ENCODE results near the gene UBFD1. TPM values are rescaled to one million over a fixed set of nuclear protein-coding genes. Genes with fewer than 3 reads are reported as not detected.
"Not testable (repeated sequence)": the region's sequence is repeated elsewhere in the genome, so short reads cannot be mapped to it uniquely, and the experiment has no call there.

The UBFD1 gene
- total RNA-seq, 2 donors from 2014 or later, result 50.7 to 62.3 TPM

DNA sequence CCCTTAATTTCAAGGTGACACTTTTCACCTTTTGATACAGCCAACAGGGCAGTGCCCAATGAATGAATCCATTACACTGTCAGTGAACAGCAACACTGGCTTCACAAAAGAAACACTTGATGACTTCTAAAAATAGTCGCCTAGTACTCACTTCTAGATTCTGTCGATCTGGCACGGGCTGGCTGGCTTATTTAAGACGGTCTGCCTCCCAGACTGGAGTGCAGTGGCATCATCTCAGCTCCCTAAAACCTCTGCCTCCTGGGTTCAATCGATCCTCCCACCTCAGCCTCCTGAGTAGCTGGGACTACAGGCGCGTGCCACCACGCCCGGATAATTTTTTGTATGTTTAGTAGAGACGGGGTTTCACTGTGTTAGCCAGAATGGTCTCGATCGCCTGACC lies 36.7 kb downstream of the UBFD1 start:
- intact Hi-C loops (cut with DNase I), result loop anchor here in 1 of 2 donors (5.0 kb wide), 1 partner anchor 37 kb away; the partner anchor contains the start of genes EARS2 and UBFD1
- ATAC-seq, result peak in 1 of 2 donors; percentile 5
- DNase-seq, result peak; percentile 40

DNA sequence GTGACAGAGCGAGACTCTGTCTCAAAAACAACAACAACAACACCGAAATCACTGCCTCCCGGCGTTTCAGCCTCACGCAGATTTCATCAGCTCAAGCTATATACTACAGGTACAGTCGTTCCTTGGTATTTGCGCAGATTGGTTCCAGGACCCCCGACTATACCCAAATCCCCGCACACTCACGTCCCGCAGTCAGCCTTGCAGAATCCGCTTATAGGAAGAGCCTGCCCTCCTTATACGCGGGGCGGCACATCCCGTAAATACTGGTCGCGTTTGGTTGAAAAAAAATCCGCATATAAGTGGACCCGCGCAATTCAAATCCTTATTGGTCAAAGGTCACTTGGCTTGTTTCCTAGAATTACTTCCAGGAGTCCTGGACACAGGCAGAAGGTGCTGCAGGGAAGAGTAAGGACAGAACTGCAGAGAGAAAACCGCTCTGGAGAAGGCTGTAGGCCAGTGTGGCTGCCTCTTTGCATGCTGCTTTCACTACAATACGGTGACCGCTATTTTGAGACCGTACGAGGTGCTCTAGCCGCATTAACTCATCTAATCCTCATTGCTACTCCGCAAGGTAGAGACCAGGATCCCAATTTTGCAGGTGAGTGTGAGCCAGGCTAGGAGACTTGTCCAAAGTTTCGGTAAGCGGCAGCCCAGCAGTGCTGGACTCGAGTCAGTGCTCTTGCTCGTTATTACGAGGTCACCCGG lies 37.9 kb downstream of the UBFD1 start:
- peak; percentile 1 to 6 for ATAC-seq
- intact Hi-C loops (cut with DNase I), result no loop called here
- no peak for DNase-seq

DNA sequence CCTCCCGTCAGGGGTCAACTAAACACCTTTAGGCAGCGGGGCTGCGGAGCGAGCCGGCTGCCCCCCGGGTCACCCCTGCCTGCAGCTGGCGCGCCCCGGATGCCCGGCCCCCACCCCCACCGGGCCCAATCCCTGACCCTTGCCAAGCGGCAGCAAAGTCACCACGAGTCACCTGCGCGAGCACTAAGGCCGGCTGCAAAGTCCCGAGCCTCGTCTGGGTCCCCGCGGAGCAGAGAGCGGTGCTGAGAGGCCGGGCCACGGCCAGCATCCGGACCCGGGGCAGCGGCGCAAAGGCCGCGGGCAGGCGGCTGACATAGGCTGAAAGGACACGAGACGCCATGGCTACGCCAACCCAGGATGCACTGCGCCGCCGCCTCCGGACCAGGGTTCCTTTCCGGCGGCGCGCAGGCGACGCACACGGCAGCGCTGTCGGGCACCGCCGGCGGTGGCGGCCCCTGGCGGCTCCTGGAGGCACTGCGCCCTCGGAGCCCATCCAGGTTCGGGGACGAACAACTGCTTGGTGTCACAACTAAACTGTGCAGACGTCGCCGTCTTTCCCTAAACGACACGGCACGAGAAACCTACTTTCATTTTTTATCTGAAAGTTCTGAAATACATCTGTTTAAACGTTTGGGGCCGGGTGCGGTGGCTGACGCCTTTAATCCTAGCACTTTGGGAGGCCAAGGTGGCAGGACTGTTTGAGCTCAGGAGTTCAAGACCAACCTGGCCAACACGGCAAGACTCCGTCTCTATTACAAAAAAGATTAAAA lies 38.6 kb downstream of the UBFD1 start, which contains the start of gene NDUFAB1:
NDUFAB1 (minus strand) TSS at position 366 of the 770 bp plus-strand sequence; CDS start at position 340, 26 bp downstream.
- peak; percentile 98 to 99 for ATAC-seq
- peak; percentile 93 for DNase-seq
- intact Hi-C loops (cut with DNase I), result loop anchor here in 1 of 2 donors (1.0 kb wide), 1 partner anchor 39 kb away; the partner anchor contains the start of genes EARS2 and UBFD1

DNA sequence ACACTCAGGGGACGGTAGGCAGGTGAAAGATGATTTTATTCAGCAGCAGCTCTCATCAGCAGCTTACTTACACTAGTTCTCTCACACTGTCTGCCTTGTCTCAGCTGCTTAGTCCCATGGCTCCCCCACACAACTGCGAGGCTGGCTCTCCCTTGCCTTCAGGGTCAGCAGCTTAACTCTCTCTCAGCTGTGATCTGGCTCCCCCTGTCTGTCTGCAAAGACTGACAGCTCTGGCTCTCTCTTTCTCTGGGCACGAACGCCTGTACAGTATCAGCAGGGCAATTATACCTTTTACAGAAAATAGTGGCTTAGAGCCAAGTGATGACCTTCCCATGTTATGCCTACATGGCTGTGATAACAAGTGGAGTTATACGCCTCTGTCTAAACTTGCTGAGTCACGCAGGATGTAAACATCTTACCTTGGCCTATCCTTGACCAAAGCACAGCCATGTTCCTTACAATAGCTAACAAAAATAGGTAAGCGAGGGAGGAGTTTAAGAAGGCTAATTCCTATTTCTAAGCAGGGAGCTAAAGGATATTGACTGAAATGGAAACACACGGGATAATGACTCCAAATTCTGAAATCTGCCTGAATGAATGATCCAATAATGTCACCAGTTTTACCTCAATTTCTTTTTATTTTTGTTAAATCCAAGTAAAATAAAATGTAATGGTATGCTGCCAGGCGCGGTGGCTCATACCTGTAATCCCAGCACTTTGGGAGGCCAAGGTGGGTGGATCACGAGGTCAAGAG lies 39.7 kb downstream of the UBFD1 start:
- intact Hi-C loops (cut with DNase I), result no loop called here
- ATAC-seq, result peak; percentile 31 to 63
- peak; percentile 34 for DNase-seq

DNA sequence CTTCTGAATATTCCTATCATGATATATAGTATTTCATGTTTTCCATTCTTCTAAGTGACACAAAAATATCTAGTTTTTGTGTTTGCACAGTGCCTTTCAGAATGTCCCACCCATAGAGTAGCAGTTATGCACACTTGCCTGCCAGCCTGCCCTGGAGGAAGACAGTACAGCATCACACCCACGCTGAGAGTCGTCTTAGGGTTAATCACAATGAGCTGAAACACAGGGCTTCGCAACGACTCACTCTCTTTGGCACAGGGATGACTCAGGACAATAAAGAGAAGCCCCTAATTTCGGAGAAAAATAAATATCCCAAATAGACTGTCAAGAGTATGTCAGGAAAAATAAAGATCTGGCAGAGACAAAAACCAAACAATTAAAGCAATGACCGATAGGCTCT lies 50.2 kb downstream of the UBFD1 start:
- intact Hi-C loops (cut with DNase I), result no loop called here
- ATAC-seq (no peak), DNase-seq (no peak)

DNA sequence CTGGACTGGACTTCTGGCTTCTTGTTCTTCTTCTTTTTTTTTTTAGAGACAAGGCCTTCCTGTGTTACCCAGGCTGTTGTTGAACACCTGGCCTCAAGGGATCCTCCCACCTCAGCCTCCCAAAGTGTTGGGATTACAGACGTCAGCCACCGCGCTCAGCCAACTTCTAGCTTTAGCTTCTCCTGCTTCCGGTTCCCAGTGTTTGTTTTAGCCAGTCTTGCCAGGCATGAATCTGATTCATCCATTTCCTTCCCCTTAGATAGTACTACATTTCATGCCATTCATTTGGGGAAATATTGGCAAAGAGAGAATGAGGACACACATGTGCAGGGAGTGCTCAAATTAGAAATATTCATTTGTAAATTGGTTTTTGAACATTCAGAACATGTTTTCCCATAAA lies 50.7 kb downstream of the UBFD1 start:
- DNase-seq (peak; percentile 49), ATAC-seq (peak in 1 of 2 donors; percentile 34)
- intact Hi-C loops (cut with DNase I), result no loop called here

DNA sequence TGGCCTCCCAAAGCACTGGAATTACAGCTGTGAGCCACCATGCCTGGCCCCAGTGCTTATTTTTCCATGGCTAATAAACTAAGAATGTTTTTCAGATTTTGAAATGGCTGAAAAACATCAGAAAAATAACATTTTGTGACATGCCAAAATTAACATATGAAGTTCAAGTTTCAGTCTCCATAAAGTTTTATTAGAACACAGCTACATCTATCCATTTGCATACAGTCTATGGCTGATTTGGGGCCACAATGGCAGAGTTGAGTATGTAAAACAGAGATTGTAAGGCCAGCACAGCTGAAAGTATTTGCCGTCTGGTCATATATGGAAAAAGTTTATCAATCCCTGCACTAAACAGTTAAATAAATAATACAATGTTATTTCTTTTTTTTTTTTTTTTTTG lies 52.4 kb downstream of the UBFD1 start:
- intact Hi-C loops (cut with DNase I), result no loop called here
- DNase-seq, result no peak
- ATAC-seq, result no peak

DNA sequence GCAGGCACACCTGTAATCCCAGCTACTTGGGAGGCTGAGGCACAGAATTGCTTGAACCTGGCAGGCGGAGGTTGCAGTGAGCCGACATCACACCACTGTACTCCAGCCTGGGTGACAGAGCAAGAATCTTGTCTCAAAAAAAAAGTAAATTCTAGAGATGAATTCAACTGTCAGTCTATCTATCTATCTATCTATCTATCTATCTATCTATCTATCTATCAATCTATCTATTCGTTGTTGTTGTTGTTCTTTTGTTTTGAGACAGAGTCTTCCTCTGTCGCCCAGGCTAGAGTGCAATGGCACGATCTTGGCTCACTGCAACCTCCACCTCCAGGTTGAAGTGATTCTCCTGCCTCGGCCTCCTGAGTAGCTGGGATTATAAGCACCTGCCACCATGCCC lies 53.4 kb downstream of the UBFD1 start:
- ATAC-seq; intact Hi-C loops (cut with DNase I); DNase-seq: not testable (repeated sequence)

DNA sequence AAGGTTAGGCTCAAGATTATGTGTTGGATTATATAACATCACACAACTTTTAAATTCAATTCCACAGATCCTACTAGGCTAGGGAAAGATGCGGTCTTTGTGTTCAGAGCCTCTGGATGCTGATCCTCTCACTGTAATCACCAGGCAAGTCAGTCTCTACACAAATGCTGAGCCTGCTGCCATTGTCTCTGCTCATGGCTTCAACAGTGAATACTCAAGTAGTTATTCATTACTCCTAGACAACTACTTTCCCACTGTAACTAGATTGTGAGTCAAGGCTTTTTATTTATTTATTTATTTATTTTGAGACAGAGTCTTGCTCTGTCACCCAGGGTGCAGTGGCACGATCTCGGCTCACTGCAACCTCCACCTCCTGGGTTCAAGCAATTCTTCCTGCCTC lies 54.4 kb downstream of the UBFD1 start:
- ATAC-seq (no peak), DNase-seq (no peak)
- intact Hi-C loops (cut with DNase I), result no loop called here

DNA sequence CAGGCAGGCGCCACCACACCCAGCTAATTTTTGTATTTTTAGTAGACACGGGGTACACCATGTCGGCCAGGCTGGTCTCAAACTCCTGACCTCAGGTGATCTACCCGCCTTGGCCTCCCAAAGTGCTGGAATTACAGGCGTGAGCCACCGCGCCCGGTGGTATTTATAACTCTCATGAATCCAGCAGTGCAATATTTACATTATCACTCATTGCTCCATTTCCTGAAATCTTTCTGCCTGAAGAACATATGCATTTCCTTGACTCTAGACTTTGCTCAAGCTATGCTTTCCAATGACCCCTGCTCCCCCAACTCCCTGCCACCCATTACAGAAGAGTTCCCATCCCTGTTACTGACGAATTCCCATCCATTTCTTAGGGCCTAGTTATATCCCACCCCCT lies 58.3 kb downstream of the UBFD1 start:
- intact Hi-C loops (cut with DNase I), result no loop called here
- DNase-seq, result no peak
- ATAC-seq, result no peak

Other genes with a start within 250 kb of the UBFD1 start
- gene COG7, start 104.5 kb upstream of the UBFD1 start, total RNA-seq, result 10 to 100 TPM; 11.3 TPM
- 10 to 100 TPM; 60.1 to 60.3 TPM for gene GGA2, start 47.2 kb upstream of the UBFD1 start, total RNA-seq
- gene EARS2, start 377 bp upstream of the UBFD1 start, total RNA-seq, result 10 to 100 TPM; 16.6 to 19.3 TPM
- 100 to 1,000 TPM; 445 TPM for gene NDUFAB1, start 38.6 kb downstream of the UBFD1 start, total RNA-seq
- 1 to 10 TPM; 6.3 to 6.6 TPM for gene PALB2, start 83.6 kb downstream of the UBFD1 start, total RNA-seq
- gene DCTN5, start 83.7 kb downstream of the UBFD1 start, total RNA-seq, result 10 to 100 TPM; 32.9 to 45.9 TPM
- 1 to 10 TPM in 1 of 2 donors, under 1 TPM in 1; 0.52 to 1.5 TPM for gene PLK1, start 121.2 kb downstream of the UBFD1 start, total RNA-seq
- gene ERN2, start 155.5 kb downstream of the UBFD1 start, total RNA-seq, result under 1 TPM in 1 of 2 donors, not detected in 1; 0.34 TPM
- not detected for gene CHP2, start 197.3 kb downstream of the UBFD1 start, total RNA-seq